Omental fat pad (tissue), 4 donors: ENCODE results near the gene KIF25. TPM values are rescaled to one million over a fixed set of nuclear protein-coding genes. Genes with fewer than 3 reads are reported as not detected.

ENCODE experiments used
- ATAC-seq: fragments of 150-250 bp; one replicate; pipeline ENCODE4 v1.9.1; 2016; ENCODE audit warnings: mild to moderate bottlenecking, moderate library complexity; ENCODE audit not compliant: low FRiP score
- DNase-seq: peaks from one replicate; pipeline ENCODE4 v3.0.0-alpha.2; 2019; ENCODE audit warnings: low spot score
- CTCF ChIP-seq, 3 donors: fragments of 450-650 bp; IDR thresholded peaks; one replicate each; pipeline ENCODE4 v1.5.1; 2016 to 2017; ENCODE audit warnings: antibody characterized with exemption in 3 of 3, mild to moderate bottlenecking in 3 of 3, moderate library complexity in 2 of 3
- total RNA-seq, 4 donors: library from RNA; depleted of rRNA; stranded (reverse); fragments of >200 nt; gene quantifications; one replicate each; pipeline ENCODE4 v1.1.0, GENCODE V29; 2016

The KIF25 gene
- total RNA-seq, 4 donors from 2014 or later, result 0.38 to 0.60 TPM; not detected in 2

- no peak for TF ChIP-seq CTCF (IDR thresholded peaks at IDR 0.05)
- no peak for ATAC-seq
- no peak for DNase-seq
These were observed 69.7 kb downstream of the KIF25 start for GRCh38 chr6:168067081-168067759.

- no peak for ATAC-seq
- DNase-seq, result no peak
- TF ChIP-seq CTCF (IDR thresholded peaks at IDR 0.05), result no peak
These were observed 73.3 kb downstream of the KIF25 start for GRCh38 chr6:168070804-168071203.

GRCh38 chr6:168071620-168072019 lies 74.1 kb downstream of the KIF25 start:
- no peak for TF ChIP-seq CTCF (IDR thresholded peaks at IDR 0.05)
- ATAC-seq (no peak), DNase-seq (no peak)

- ATAC-seq, result no peak
- DNase-seq, result no peak
- no peak for TF ChIP-seq CTCF (IDR thresholded peaks at IDR 0.05)
These were observed 74.8 kb downstream of the KIF25 start for GRCh38 chr6:168072261-168072660.

GRCh38 chr6:168072730-168073129 lies 75.3 kb downstream of the KIF25 start:
- TF ChIP-seq CTCF (IDR thresholded peaks at IDR 0.05), result no peak
- no peak for DNase-seq
- ATAC-seq, result no peak

- ATAC-seq (no peak), DNase-seq (no peak)
- TF ChIP-seq CTCF (IDR thresholded peaks at IDR 0.05), result no peak
These were observed 76.7 kb downstream of the KIF25 start for GRCh38 chr6:168073937-168074730.

GRCh38 chr6:168075216-168075615 lies 77.7 kb downstream of the KIF25 start:
- ATAC-seq (no peak), DNase-seq (no peak)
- no peak for TF ChIP-seq CTCF (IDR thresholded peaks at IDR 0.05)
